Neural cell (in vitro differentiated cells): ENCODE data around the gene HOMER2.

Source experiments
- CTCF ChIP-seq: fragments of 450-650 bp; IDR thresholded peaks from 2 replicates; pipeline ENCODE4 v1.5.1; 2014; ENCODE audit warnings: antibody characterized with exemption, mild to moderate bottlenecking, moderate library complexity; ENCODE audit not compliant: poor library complexity, severe bottlenecking
- EP300 ChIP-seq: fragments of 450-650 bp; conservative IDR thresholded peaks from 2 replicates; pipeline ENCODE4 v1.6.1; 2014; ENCODE audit warnings: antibody characterized with exemption, mild to moderate bottlenecking, moderate library complexity; ENCODE audit not compliant: poor library complexity, severe bottlenecking
- EZH2 ChIP-seq: fragments of 200-600, 300-800 bp; shearing (Covaris generic), sonication (generic); IDR thresholded peaks from 2 replicates; pipeline ENCODE4 v1.6.1; 2014; ENCODE audit warnings: antibody characterized with exemption, low read length, borderline replicate concordance, mild to moderate bottlenecking; ENCODE audit not compliant: insufficient read depth, poor library complexity, severe bottlenecking
- TAF1 ChIP-seq: IDR thresholded peaks from 2 replicates; pipeline ENCODE4 v1.6.1; 2012; ENCODE audit warnings: low read depth

DNA sequence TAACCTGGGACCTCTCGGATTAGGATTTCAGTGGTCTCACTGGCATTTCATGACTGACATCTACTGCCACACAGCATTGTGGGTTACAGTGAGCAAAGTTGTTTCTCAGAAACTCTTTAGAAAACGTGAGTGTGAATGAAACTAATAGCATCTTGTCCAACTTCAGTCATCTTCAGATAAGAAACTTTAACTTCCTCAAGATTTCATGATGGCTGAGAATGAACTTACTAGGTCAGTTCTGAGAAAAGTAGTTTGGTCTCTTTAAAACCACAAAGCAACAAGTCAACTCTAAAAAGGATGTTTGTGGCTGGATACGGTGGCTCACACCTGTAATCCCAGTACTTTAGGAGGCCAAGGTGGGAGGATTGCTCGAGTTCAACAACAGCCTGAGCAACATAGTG lies 14.2 kb upstream of the HOMER2 start:
- no peak for TF ChIP-seq CTCF
- no peak for TF ChIP-seq EZH2
- TF ChIP-seq EP300: no peak
- TF ChIP-seq TAF1: no peak
